Epithelial cell of proximal tubule (primary cell): Measurements from ENCODE around the gene TMEM154. TPM values are rescaled to one million over a fixed set of nuclear protein-coding genes. Genes with fewer than 3 reads are reported as not detected.

Experiments used
- DNase-seq: peaks from one replicate; pipeline ENCODE4 v3.0.0-alpha.2; 2011; ENCODE audit warnings: low read depth
- H3K4me3 ChIP-seq: 2 replicates; pipeline ENCODE4 v1.5.1; 2011; ENCODE audit warnings: low read depth, mild to moderate bottlenecking, low read length
- CTCF ChIP-seq: conservative IDR thresholded peaks from 2 replicates; pipeline ENCODE4 v1.5.1; 2012; ENCODE audit warnings: low read depth, mild to moderate bottlenecking, low read length
- total RNA-seq: library from RNA; depleted of rRNA; stranded (reverse); fragments of >200 nt; gene quantifications from 2 replicates; pipeline ENCODE4 v1.2.3, GENCODE V29; 2015

Gene TMEM154
- total RNA-seq, 1 donor from 2014 or later, result 11.8 TPM

GRCh38 chr4:152630324-152630723 is 49.5 kb downstream of the TMEM154 start:
- DNase-seq, result no peak
- no peak for TF ChIP-seq CTCF
- H3K4me3 ChIP-seq, result no peak overlapping the region

GRCh38 chr4:152629908-152630307 is 49.9 kb downstream of the TMEM154 start:
- no peak for TF ChIP-seq CTCF
- H3K4me3 ChIP-seq, result no peak overlapping the region
- DNase-seq, result no peak

GRCh38 chr4:152628128-152628527 is 51.7 kb downstream of the TMEM154 start:
- TF ChIP-seq CTCF, result no peak
- H3K4me3 ChIP-seq, result no peak overlapping the region
- DNase-seq, result no peak

GRCh38 chr4:152626790-152627189 is 53.0 kb downstream of the TMEM154 start:
- TF ChIP-seq CTCF, result no peak
- no peak for DNase-seq
- no peak overlapping the region for H3K4me3 ChIP-seq

- no peak overlapping the region for H3K4me3 ChIP-seq
- DNase-seq, result no peak
- no peak for TF ChIP-seq CTCF
Measured at GRCh38 chr4:152620915-152621314, 58.9 kb downstream of the TMEM154 start.

GRCh38 chr4:152620218-152620617 is 59.6 kb downstream of the TMEM154 start:
- no peak for DNase-seq
- TF ChIP-seq CTCF, result no peak
- H3K4me3 ChIP-seq, result no peak overlapping the region

GRCh38 chr4:152619556-152619955 is 60.2 kb downstream of the TMEM154 start:
- H3K4me3 ChIP-seq, result no peak overlapping the region
- TF ChIP-seq CTCF, result no peak
- no peak for DNase-seq
